ENCODE measurements around the gene DAZL.

DAZL gene

GRCh38 chr3:16596352-16597032 lies 8.7 kb downstream of the DAZL start:
- DNase-seq (ENCODE audit: low read depth in 1 of 2, low spot score in 1 of 2), result no peak

DNA sequence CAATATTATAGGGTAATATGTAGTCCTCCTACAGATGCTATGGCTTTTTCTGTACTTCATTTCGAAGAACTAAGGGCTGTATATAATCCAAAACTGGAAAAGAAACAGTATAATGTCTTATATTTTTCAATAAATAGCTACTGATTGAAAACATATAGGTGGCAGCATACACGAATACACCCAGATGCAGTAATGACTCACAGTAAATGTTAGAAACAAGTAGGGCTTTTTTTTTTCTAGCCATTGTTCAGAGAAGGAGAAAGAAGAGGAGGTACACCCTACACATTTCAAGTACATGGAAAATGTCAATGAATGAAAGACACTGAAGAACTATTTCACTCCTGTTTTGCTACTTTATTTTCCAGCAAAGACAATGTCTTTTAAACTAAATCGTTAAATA lies 9.4 kb downstream of the DAZL start:
- no peak for DNase-seq (ENCODE audit: low read depth in 1 of 2, low spot score in 1 of 2)

DNA sequence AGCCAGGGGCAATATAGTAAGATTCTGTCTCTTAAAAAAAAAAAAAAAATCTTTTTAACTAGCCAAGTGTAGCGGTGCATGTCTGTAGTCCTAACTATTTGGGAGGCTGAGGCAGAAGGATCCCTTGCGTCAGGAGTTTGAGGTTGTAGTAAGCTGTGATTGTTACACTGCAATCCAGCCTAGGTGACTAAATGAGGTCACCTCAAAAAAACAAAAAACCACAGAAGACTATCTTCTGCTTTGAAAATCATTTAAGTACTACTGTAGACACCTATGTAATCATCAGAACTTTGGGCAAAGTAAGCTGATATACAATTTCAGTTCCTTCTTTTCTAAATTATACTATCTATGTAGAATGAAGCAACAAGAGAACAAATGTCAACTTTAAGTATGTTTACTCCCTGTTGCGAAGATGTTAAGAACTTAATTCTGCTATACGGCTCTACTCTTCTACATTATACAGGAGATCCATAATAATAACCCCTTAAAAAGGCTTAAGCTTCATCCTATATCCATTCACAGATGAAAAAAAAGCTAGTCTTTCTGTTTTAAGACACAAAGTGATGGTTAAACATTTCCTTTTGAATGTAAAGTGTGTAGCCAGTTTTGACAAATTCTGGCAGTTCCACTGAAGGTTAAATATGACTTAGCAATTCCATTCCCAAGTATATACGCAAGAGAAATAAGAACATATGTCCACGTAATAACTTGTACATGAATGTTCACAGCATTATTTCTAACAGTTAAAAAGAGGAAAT lies 15.2 kb downstream of the DAZL start:
- DNase-seq (ENCODE audit: low read depth in 1 of 2, low spot score in 1 of 2), result no peak

DNA sequence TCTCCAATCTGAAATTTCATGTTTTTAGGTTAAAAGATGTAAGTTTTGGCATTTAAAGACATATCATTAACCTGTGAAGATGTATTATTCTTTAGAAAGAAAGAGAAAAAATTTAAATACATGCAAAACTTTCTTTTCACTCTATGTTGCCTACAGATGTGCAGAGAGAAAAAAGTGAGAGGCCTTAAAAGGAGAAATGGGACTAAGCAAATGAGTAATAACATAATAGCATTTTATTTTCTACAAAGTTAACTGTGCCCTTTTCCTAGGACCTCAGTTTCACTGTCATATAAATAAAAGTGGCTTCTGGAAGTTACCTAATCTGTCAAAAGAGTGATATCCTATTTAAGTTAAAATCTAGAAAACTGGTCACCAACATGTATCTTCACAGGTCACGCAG lies 16.1 kb downstream of the DAZL start:
- DNase-seq (ENCODE audit: low read depth in 1 of 2, low spot score in 1 of 2), result no peak

DNA sequence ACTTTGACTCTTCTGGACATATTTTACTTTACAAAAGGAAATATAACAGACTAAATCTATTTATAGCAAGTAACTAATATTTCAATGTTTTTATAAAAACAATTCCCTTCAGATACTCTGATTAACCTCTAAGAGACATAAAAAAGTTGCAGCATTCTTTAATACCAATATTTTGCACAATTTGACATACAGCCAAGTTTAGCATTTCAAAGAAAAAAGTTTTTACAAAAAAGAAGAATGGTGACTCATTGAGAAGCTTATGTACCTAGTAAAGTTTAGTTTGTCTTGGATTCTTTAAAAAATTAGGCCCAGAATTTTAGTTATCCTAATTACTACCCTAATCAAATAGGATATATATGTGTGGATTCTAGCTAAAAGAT lies 17.6 kb downstream of the DAZL start:
- no peak for DNase-seq (ENCODE audit: low read depth in 1 of 2, low spot score in 1 of 2)

DNA sequence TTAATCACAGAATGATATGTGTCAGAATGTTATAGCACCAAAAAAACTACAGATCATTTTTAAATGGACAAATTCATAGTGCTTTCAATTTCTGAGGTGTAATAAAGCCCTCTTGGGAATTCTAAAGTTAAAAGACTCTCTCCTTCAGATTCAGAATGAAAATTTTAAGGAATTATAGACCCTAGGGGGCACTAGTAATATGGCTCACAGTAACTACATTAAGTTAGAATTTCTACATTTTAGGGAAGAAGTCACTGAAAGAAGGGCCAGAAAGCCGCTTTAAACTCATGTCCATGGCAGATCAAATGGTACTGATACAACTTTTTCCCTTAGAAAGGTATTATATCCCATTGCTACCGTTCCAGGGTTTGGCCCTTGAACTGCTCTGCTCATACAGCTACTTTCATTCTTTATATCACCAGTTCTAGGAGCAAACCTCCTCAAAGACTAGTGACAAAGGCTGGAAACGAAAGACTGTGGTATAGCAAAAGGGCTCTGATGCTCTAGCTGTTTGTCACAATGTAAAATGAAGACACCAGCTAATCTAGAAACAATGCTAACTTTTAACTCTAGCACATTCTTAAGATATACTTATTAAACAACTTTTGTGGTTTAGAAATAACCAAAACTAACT lies 18.1 kb downstream of the DAZL start:
- DNase-seq (ENCODE audit: low read depth in 1 of 2, low spot score in 1 of 2), result no peak

- no peak for DNase-seq (ENCODE audit: low read depth in 1 of 2, low spot score in 1 of 2)
These were observed 20.3 kb downstream of the DAZL start for GRCh38 chr3:16584880-16585279.

GRCh38 chr3:16583551-16583950 lies 21.7 kb downstream of the DAZL start:
- DNase-seq (ENCODE audit: low read depth in 1 of 2, low spot score in 1 of 2), result no peak

GRCh38 chr3:16570113-16570512 lies 35.1 kb downstream of the DAZL start:
- DNase-seq (ENCODE audit: low read depth in 1 of 2, low spot score in 1 of 2), result no peak

DNA sequence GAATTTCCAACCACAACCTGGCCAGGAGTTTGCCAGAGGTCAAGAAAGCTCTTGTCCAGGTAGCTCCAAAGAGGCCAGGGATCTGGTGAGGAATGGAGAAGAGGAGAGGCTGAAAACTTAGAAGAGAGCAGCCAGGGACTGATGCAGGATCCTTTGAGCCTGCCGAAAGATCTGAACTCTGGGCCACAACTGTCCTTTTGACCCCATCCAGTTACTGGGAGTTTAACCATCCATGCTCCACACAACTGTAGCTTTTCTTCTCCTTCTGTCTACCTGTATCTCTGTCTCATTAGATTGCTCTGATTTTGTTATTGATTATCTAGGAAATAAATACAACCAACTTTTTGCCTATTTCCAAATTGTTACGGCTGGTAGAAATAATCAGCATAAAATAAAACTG lies 36.7 kb downstream of the DAZL start:
- DNase-seq (ENCODE audit: low read depth in 1 of 2, low spot score in 1 of 2), result no peak

DNA sequence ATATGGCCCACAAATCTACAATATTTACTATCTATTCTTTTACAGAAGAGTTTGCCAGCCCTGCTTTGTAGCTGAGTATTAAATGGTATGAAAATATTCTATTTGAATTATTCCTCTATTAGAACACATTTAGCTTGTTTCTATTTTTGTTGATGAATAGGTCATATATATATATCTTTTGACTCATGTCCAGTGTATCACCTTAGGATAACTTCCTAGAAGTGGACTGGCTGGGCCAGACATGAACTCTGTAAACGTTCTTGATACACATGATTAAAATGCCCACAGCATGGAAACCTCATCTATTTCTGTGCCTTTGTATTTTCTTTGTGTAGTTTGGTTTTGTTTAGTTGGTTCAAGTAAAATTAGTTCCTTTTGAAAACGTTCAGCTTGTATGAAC lies 37.1 kb downstream of the DAZL start:
- DNase-seq (ENCODE audit: low read depth in 1 of 2, low spot score in 1 of 2), result no peak

- no peak for DNase-seq (ENCODE audit: low read depth in 1 of 2, low spot score in 1 of 2)
These were observed 45.4 kb downstream of the DAZL start for GRCh38 chr3:16559653-16560365.

DNA sequence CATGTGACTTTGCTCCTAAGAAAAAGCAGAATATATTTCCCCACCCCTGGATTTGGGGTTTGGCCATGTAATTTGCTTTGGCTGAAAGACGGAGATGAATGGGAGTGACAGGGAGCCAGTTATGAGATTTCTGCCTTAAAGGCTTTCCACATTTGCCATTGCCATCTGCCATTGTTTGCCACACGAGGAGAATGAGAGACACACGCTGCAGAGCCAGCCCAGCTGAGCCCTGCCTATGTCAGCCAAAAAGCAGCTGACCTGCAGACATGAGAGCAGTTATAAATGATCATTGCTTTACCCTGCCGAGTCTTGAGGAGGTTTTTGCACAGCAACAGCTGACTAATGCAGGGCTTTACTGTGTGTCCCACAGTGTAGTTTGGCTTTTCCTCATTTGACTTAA lies 51.1 kb downstream of the DAZL start:
- no peak for DNase-seq (ENCODE audit: low read depth in 1 of 2, low spot score in 1 of 2)

- no peak for DNase-seq (ENCODE audit: low read depth in 1 of 2, low spot score in 1 of 2)
These were observed 52.5 kb downstream of the DAZL start for GRCh38 chr3:16552757-16553156.

GRCh38 chr3:16551342-16551976 lies 53.8 kb downstream of the DAZL start:
- DNase-seq (ENCODE audit: low read depth in 1 of 2, low spot score in 1 of 2), result no peak

DNA sequence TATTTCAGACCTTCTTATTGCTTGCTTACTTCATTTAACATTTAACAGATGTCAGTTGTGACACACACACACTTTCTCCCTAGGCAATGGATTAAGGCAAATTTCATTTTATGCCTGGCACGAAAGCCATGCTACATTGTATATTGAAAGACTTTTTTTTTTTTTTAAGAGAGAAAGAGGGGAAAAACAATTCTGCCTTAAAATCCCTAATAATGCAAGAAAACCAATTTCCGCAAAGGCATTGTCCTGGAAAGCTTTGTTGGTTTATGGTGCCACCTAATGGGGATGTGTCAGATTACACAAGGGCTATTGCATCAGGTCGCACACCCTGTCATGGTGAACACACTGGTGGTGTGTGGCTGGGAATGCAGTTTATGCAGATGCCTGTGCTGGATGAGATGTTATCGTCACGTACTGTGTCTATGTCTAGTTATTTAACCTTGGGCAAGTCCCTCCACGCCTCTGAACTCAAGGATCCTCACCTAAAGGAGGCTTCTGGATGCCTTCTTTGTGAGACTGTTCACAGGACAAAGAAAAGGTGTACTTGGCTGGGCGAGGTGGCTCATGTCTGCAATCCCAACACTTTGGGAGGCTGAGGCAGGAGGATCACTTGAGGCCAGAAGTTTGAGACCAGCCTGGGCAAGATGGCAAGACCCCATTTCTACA lies 54.4 kb downstream of the DAZL start:
- peak; percentile 11 to 47 for DNase-seq (ENCODE audit: low read depth in 1 of 2, low spot score in 1 of 2)

DNA sequence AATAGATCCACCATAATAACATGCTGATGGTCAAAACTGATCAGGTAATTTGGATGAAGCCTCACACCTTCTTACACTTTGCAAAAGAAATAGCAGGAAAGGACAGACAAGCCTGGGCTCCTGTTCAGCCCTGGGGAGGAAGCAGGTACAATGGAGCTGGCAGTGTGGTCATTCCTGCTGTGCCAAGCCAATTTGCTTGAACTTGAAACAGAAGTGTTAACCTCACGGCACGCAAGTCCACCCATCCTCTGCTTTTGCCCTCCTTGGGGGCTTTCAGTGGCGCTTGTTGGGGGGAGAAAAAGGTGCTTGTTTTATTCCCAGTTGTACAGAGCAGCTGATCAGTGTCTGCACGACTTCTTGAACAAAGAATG lies 54.9 kb downstream of the DAZL start:
- DNase-seq (ENCODE audit: low read depth in 1 of 2, low spot score in 1 of 2), result no peak

DNA sequence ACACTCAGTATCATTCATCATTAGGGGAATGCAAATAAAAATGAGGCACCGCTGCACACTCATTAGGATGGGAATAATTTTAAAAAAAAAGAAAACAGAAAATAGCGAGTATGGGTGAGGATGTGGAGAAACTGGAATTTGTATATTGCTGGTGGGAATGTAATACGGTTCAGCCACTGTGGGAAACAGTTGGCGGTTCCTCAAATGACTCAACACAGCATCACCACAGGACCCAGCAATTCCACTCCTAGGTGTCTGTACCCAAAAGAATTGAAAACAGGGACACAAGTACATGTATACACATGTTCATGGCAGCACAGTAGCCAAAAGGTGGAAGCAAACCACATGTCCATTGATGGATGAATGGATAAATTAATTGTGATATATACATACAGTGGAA lies 56.5 kb downstream of the DAZL start:
- no peak for DNase-seq (ENCODE audit: low read depth in 1 of 2, low spot score in 1 of 2)

DNA sequence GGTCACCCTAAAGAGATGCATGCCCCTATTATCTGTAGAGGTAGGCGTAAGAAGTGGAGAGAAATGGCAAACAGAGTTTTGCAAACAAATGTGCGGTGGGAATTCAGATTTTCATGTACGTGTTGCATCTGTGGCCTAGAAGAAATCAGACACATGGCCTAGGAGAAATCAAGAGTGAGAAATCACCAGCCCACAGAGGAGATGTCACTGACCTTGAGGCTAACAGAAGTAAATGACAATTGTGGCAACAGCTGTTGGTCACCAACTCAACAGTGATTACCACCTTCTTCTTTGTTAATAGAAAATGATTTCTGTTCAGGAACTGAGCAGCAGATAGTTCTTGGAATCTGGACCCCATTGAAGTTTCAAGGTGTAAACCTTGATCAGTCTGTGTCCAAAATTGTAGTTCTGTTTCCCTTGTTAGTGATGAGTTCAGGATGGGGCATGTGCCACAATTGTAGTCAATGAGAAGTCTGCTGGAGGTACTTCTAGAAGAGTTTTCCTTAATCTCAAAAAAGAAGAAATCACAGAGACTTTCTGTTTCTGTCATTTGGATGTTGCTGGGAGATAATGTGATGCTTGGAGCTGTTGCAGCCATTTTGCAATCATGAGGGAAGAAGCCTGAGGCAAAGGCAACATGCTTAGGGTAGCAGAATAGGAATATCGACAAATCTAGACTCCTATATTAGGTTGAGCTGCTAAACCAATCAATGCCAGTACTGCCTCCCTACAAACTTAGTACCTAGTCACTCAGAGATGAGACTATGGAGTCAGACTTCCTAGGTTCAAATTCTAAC lies 57.5 kb downstream of the DAZL start:
- no peak for DNase-seq (ENCODE audit: low read depth in 1 of 2, low spot score in 1 of 2)
